Measurements from ENCODE around the gene ANKRD40CL.

ANKRD40CL gene

DNA sequence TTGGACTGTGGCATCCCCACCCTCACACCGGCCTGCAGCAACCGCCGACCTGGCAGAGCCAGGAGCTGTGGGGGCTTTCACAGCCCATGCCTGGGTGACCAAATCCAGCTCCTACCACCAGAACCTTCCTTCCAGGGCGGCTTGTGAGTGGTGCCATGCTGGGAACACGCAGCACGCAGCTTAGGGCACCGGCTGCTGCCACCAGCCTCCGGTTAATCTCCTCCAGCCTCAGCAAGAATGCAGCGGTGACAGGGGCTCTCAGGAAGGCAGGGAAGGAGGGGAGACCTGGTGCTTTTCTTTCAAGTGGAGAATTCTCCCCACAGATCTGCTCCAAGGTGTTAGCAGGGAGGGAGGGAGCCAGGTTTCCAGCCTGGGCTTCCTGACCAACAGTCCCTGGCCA lies 32.3 kb upstream of the ANKRD40CL start:
- no peak for TF ChIP-seq POLR2A (IDR thresholded peaks at IDR 0.05; ENCODE audit: low read length)
- no peak for TF ChIP-seq GATA1 (IDR thresholded peaks at IDR 0.05; ENCODE audit: low read depth, low read length)
- DNase-seq, result no peak

DNA sequence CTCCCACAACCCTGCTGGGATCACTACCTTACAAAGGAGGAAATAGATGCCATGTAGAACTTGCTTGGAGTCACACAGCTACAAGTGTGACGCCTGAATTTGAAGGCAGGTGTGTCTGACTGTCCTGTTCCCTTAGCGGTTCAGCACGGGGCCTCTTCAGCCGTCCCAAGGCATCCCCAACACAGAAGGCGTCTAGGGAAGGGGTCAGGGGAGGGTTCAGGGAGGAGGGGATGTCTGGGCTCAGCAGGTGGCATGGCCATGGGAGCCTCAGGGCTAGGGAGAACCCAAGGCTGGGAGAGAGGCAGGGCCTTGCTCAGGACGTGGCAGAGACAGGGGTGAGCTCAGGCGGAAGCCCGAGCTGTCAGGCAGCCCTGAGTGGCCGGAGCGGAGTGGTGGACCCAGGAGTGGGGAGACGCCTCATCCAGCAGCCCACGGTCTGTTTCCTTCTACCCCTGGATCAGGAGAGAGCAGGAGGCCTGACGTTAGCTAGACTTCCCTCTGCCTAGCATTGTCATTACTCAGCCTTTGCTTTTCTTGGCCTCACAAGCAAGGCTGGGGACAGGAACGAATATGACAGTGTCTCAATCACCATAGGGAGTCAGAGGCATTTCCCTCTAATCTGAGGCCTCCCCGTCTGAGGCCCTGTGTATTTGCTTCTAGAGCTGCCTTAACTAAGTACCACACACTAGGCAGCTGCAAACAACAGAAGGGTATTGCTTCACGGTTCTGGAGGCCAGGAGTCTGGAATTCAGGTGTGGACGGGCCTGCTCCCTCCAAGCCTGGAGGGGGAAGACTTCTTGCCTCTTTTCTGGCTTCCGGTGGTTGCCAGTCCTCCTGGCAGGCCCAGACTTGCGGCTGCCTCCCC lies 31.3 kb upstream of the ANKRD40CL start:
- no peak for DNase-seq
- TF ChIP-seq GATA1 (IDR thresholded peaks at IDR 0.05; ENCODE audit: low read depth, low read length), result no peak
- no peak for TF ChIP-seq POLR2A (IDR thresholded peaks at IDR 0.05; ENCODE audit: low read length)

DNA sequence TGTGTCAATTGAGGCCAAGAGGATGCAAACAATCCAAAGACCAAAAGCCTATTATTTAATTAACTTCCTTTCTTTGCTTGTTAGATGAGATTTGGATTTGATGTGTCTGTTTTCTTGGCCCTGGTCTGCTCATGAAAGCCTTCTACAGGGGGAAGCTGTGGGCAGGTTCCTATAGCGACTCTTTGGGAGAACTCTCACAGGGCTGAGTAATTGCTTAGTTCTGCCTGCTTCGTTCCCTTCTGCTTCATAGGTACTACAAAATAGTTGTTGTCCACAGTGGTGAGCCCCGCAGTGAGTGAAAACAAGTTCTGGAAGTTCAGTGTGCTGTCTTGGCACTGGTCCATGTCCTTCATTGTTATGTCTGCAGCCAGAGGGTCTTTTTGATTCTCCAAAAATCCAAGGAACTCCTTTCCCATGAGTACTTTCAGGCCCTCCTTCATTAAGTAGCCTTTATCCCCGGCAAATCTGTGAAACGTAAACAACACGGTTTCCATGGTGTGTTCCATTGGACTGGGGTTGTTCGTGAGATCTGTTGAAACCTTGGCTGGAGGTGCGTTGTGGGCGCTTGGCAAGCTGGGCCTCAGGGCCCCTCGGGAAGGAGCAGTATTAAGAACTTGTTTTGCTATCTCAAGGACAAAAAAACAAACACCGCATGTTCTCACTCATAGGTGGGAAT lies 30.0 kb upstream of the ANKRD40CL start:
- no peak for DNase-seq
- TF ChIP-seq POLR2A (IDR thresholded peaks at IDR 0.05; ENCODE audit: low read length), result no peak
- TF ChIP-seq GATA1 (IDR thresholded peaks at IDR 0.05; ENCODE audit: low read depth, low read length), result no peak

DNA sequence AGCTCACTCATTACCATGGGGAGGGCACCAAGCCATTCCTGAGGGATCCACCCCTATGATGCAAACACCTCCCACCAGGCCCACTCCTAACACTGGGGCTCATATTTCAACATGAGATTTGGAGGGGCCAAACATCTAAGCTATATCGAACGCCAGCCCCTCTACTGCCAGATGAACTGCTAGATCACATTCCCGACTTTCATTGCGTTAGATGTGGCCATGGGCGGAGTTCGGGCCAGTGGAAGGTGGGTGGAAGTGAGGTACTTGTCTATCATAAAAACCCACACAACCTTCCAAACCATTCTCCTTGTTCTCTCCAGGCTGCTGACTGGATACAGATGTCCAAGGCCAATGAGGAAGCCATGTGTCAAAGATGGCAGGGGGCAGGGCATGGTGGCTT lies 27.0 kb upstream of the ANKRD40CL start:
- no peak for DNase-seq
- TF ChIP-seq POLR2A (IDR thresholded peaks at IDR 0.05; ENCODE audit: low read length) (no peak), GATA1 (IDR thresholded peaks at IDR 0.05; ENCODE audit: low read depth, low read length) (no peak)

DNA sequence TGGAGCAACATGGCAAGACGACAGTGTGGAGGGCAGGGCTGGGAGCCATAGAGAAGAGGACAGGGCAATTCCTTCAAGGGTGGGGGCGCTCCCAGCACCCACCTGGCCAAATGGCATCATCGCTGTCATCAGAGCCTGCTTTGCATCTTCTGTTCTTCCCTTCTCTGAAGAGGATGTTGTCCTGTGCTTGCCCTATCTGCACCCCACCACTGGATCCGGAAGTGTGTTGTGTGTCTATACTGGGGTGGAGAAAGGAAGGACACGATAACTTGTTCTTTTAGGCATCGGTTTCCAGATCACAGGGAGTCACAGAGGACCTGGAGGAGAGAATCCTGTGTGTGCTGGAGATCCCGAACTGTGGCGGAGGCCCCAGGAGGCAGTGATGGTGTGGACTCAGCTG lies 25.7 kb upstream of the ANKRD40CL start:
- TF ChIP-seq POLR2A (IDR thresholded peaks at IDR 0.05; ENCODE audit: low read length), result no peak
- TF ChIP-seq GATA1 (IDR thresholded peaks at IDR 0.05; ENCODE audit: low read depth, low read length), result no peak
- no peak for DNase-seq

DNA sequence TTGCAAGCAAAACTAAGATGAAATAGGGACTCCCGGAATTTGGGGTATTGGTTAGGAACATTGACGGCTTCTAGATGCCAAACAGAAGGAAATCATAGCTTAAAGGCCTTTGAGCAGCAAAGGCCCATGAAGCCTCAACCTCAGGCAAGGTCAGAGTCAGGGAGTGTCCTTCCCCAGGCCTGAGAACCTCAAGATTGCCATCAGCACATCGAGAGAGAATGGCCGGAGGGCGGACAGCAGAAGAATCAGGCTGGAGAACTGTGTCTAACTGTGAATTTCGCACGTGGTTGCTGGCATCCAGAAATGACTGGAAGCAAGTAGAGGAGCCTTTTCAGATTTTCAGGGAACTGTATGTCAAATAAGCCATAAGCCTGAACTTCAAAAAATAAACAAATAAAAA lies 24.8 kb upstream of the ANKRD40CL start:
- DNase-seq, result no peak
- no peak for TF ChIP-seq POLR2A (IDR thresholded peaks at IDR 0.05; ENCODE audit: low read length)
- TF ChIP-seq GATA1 (IDR thresholded peaks at IDR 0.05; ENCODE audit: low read depth, low read length), result no peak

DNA sequence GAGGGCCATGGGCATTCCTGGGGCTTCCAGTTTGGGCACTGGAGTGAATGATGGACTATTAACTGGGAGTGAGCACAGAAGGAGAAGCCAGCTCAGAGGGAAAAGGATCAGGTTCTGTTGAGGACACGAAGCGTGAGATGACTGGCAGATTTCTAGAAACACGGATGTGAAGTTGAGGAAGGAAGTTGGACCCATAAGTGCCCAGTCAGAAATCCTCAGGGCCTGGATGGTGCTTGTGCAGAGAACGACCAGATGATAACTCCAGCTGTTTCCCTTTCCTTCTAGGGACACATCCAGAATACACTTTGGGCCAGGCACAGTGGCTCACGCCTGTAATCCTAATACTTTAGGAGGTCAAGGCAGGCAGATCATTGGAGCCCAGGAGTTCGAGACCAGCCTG lies 23.3 kb upstream of the ANKRD40CL start:
- no peak for DNase-seq
- no peak for TF ChIP-seq POLR2A (IDR thresholded peaks at IDR 0.05; ENCODE audit: low read length)
- no peak for TF ChIP-seq GATA1 (IDR thresholded peaks at IDR 0.05; ENCODE audit: low read depth, low read length)

DNA sequence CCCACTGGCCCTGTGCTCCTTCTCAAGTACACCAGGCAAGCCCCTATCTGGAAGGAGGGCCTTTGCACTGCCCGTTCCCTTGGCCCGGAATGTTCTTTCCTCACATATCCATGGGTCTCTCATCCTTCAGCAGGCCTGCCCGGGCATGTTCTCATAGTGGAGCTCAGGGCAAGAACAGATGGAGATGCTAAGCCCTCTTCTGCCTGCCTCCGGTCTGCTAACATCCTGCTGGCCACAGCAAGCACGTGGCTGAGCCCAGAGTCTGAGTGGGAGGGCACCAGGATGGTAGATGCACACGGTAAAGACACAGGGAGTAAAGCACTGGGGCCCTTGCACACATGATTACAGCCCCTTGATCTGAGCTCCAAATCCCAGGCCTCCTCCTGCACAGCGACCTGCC lies 19.8 kb upstream of the ANKRD40CL start:
- DNase-seq, result no peak
- TF ChIP-seq GATA1 (IDR thresholded peaks at IDR 0.05; ENCODE audit: low read depth, low read length) (no peak), POLR2A (IDR thresholded peaks at IDR 0.05; ENCODE audit: low read length) (no peak)

DNA sequence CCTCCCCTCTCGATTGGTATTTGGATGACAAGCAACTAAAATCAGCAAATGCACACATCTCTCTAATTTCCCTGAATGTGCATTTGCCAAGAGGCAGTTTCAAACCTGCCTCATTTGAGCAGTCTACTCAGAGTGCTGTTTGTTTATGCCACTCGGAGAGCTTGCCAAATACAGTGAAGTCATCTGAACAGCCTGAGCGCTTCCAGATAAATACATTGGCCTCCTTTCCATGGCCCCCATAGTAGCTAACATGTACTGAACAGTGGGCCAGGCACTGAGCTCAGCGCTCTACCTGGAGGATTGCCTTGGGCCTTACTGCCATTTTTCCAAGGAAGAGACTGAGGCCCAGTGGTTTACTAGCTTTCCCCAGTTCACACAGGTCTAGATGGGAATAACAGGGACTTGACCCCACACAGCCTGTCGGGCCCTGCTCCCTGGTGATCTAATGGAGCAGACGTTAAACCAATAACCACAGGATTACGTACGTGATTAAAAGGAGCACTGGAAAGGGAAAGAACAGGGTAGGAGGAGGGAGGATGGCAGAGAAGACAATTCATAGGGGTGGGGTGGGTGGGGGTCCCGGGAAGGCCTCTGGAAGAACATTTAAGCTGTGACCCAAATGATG lies 18.7 kb upstream of the ANKRD40CL start:
- TF ChIP-seq GATA1 (IDR thresholded peaks at IDR 0.05; ENCODE audit: low read depth, low read length) (no peak), POLR2A (IDR thresholded peaks at IDR 0.05; ENCODE audit: low read length) (no peak)
- no peak for DNase-seq

DNA sequence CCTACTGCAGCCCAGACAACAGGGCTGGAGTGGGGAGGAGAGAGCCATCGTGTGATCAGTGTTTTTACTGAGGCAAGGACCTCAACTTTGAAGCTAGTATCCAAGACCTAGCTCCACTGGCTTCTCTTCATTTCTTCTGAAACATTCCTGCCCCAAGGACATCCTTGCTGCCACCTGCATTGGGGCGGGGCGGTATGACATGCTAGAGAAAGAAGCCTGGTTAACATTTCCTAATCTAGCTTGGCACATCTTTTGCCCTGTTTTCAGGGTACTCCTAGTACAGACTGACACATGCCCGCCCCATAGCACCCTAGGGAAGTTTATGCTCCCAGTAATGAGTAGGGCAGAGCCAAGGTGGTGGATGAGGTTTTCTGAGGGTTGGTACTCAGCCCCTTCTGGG lies 17.8 kb upstream of the ANKRD40CL start:
- no peak for TF ChIP-seq POLR2A (IDR thresholded peaks at IDR 0.05; ENCODE audit: low read length)
- no peak for DNase-seq

DNA sequence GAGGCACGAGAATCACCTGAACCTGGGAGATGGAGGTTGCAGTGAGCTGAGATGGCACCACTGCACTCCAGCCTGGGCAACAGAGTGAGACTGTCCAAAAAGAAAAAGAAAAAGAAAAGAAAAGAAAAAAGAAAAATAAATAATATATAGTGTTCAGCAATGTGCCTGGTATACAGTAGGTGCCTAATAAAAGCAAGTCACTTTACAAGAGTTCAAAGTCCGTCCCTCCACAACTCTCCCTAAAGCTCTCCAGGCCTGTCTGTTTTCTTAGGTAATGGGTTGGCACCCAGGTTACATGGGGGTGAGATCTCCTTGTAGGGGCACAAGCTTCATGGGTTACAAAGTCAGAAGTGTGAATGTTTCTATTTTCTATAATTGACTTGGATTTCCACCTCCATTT lies 16.6 kb upstream of the ANKRD40CL start:
- DNase-seq, result no peak
- TF ChIP-seq GATA1 (IDR thresholded peaks at IDR 0.05; ENCODE audit: low read depth, low read length) (no peak), POLR2A (IDR thresholded peaks at IDR 0.05; ENCODE audit: low read length) (no peak)

DNA sequence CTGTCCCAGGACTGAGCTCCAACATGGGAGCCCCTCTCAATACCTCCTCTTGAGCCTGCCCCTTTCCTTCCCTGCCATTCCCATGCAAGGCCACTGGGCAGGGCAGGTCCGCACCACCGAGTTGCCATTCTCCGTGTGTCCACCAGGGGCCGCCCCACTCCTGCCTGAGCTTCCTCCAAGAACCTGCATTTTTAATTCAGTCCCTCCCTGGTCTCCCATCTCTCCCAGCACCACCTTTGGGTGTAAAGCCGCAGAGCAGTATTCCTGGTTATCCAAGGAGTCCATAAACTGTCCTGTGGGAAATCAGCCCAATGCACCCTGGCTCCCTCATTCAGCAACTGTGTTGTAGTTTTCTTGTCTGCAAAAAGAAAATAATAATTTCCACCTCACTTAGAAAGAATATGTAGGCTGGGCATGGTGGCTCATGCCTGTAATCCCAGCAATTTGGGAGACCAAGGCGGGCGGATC lies 15.9 kb upstream of the ANKRD40CL start:
- TF ChIP-seq POLR2A (IDR thresholded peaks at IDR 0.05; ENCODE audit: low read length) (no peak), GATA1 (IDR thresholded peaks at IDR 0.05; ENCODE audit: low read depth, low read length) (no peak)

DNA sequence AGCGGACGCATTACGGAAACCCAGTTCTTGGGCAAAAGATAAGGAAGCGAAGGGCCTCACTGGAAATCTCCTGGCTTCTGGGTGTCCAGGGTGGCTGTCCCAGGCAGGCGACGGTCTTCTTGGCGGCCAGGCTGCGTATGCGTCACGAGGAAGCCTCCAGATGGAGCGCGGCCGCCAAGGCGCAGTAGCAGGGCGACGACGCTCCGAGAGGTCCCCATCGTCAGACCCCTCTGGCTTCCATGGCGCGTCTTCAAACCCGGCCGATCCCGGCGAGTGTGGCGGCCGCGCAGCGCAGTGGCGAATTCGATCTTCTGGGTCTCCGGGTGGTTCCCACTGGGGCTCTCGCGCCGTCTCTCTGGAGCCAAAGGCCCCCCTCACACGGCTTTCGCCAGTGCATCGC lies 13.8 kb upstream of the ANKRD40CL start:
- TF ChIP-seq GATA1 (IDR thresholded peaks at IDR 0.05; ENCODE audit: low read depth, low read length), result no peak
- TF ChIP-seq POLR2A (IDR thresholded peaks at IDR 0.05; ENCODE audit: low read length), result no peak
- DNase-seq, result no peak

More for the DNA sequence above, 15.9 kb upstream of the ANKRD40CL start:
- DNase-seq, result peak; percentile 83 to 91

DNA sequence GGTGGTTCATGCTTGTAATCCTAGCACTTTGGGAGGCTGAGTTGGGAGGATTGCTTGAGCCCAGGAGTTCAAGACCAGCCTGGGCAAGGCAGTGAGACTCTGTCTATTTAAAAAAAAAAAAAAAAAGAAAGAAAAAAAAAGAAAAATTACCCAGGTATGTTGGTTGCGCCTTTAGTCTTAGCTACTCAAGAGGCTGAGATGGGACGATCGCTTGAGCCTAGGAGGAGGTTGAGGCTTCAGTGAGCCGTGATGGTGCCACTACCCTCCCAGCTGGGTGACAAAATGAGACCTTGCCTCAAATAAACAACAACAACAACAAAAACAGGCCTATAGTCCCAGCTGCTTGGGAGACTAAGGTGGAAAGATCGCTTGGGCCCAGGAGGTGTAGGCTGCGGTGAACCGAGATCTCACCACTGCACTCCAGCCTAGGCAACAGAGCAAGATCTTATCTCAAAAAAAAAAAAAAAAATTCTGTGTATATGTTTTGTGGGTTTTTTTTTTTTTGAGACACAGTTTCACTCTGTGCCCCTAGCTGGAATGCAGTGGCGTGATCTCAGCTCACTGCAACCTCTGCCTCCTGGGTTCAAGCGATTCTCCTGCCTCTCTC lies 12.5 kb upstream of the ANKRD40CL start:
- TF ChIP-seq POLR2A (IDR thresholded peaks at IDR 0.05; ENCODE audit: low read length), result no peak
- no peak for TF ChIP-seq GATA1 (IDR thresholded peaks at IDR 0.05; ENCODE audit: low read depth, low read length)
- no peak for DNase-seq

Measured in erythroblast (primary cell).